ENCODE results near the gene WNT9B. TPM values are rescaled to one million over a fixed set of nuclear protein-coding genes. Genes with fewer than 3 reads are reported as not detected.
A peak's percentile ranks its signal among the peaks of the same experiment; 100 is the strongest.

The WNT9B gene
- total and polyA plus RNA-seq, 4 donors: 0.08 to 0.14 (median 0.10) TPM; not detected in 1

GRCh38 chr17:46841561-46842379, 9.6 kb upstream of the WNT9B start:
- H3K9ac ChIP-seq (ENCODE audit: low read depth in 1 of 2, low read length in 2 of 2): no peak overlapping the region
- peak; percentile 47 to 72 for TF ChIP-seq RAD21 (IDR thresholded peaks at IDR 0.05)
- TF ChIP-seq FOXA1 (IDR thresholded peaks at IDR 0.05): no peak
- no peak for TF ChIP-seq JUND (IDR thresholded peaks at IDR 0.05)
- no peak for TF ChIP-seq HNF4A (conservative IDR thresholded peaks at IDR 0.05)
- TF ChIP-seq CTCF (IDR thresholded peaks at IDR 0.05; ENCODE audit: low read depth, low read length, missing input control): peak; percentile 62
- TF ChIP-seq NR2F2 (IDR thresholded peaks at IDR 0.05): no peak
- peaks cover 0 to 8% (median 2%) of the 10 kb centered on the region in 4 donors for H3K9me3 ChIP-seq (ENCODE audit: control insufficient read depth in 4 of 4, low read length in 3 of 4)
- no peaks in the 10 kb centered on the region for H3K36me3 ChIP-seq (ENCODE audit: control insufficient read depth in 4 of 4, insufficient read depth in 3 of 4, low read depth in 1 of 4, low read length in 3 of 4)
- H3K4me3 ChIP-seq (ENCODE audit: low read depth in 1 of 3, low read length in 3 of 3): peak overlapping the region in 1 of 3 donors; percentile 4
- WGBS: 18% methylated on average over 43 of the region's 43 CpGs
- no peak overlapping the region for H3K27ac ChIP-seq (ENCODE audit: low read depth in 1 of 2, low read length in 2 of 2)
- no peaks in the 10 kb centered on the region for H3K27me3 ChIP-seq (ENCODE audit: control insufficient read depth in 4 of 4, insufficient read depth in 4 of 4, low read length in 3 of 4)
- peaks cover 0 to 5% (median 0%) of the 10 kb centered on the region in 4 donors for H3K4me1 ChIP-seq (ENCODE audit: control insufficient read depth in 4 of 4, insufficient read depth in 4 of 4, low read length in 3 of 4)
- DNase-seq (ENCODE audit: low spot score): peak; percentile 46

- Histone ChIP-seq H3K4me3 (ENCODE audit: low read depth in 1 of 3, low read length in 3 of 3) (no peak overlapping the region), H3K27ac (ENCODE audit: low read depth in 1 of 2, low read length in 2 of 2) (no peak overlapping the region), H3K4me1 (ENCODE audit: control insufficient read depth in 4 of 4, insufficient read depth in 4 of 4, low read length in 3 of 4) (peaks cover 0 to 5% (median 0%) of the 10 kb centered on the region in 4 donors), H3K27me3 (ENCODE audit: control insufficient read depth in 4 of 4, insufficient read depth in 4 of 4, low read length in 3 of 4) (peaks cover 0 to 2% (median 0%) of the 10 kb centered on the region in 4 donors), H3K9ac (ENCODE audit: low read depth in 1 of 2, low read length in 2 of 2) (no peak overlapping the region), H3K36me3 (ENCODE audit: control insufficient read depth in 4 of 4, insufficient read depth in 3 of 4, low read depth in 1 of 4, low read length in 3 of 4) (no peaks in the 10 kb centered on the region), H3K9me3 (ENCODE audit: control insufficient read depth in 4 of 4, low read length in 3 of 4) (peaks cover 0 to 8% (median 2%) of the 10 kb centered on the region in 4 donors)
- TF ChIP-seq ATF3 (IDR thresholded peaks at IDR 0.05) (no peak), RXRA (IDR thresholded peaks at IDR 0.05) (no peak), GABPA (IDR thresholded peaks at IDR 0.05 in 1 of 2, conservative IDR thresholded peaks at IDR 0.05 in 1 of 2) (no peak), MAX (IDR thresholded peaks at IDR 0.05) (no peak), TAF1 (conservative IDR thresholded peaks at IDR 0.05) (no peak), EGR1 (IDR thresholded peaks at IDR 0.05; ENCODE audit: low read depth in 2 of 2) (no peak), RAD21 (IDR thresholded peaks at IDR 0.05) (no peak)
- WGBS: 96% methylated on average over 3 of the region's 3 CpGs
- DNase-seq (ENCODE audit: low spot score): no peak
These were observed 8.5 kb upstream of the WNT9B start for GRCh38 chr17:46842835-46843234.

- Histone ChIP-seq H3K27me3 (ENCODE audit: control insufficient read depth in 4 of 4, insufficient read depth in 4 of 4, low read length in 3 of 4) (peaks cover 0 to 2% (median 0%) of the 10 kb centered on the region in 4 donors), H3K9me3 (ENCODE audit: control insufficient read depth in 4 of 4, low read length in 3 of 4) (peaks cover 0 to 8% (median 2%) of the 10 kb centered on the region in 4 donors), H3K4me1 (ENCODE audit: control insufficient read depth in 4 of 4, insufficient read depth in 4 of 4, low read length in 3 of 4) (peaks cover 0 to 12% (median 7%) of the 10 kb centered on the region in 4 donors), H3K27ac (ENCODE audit: low read depth in 1 of 2, low read length in 2 of 2) (no peak overlapping the region), H3K9ac (ENCODE audit: low read depth in 1 of 2, low read length in 2 of 2) (no peak overlapping the region), H3K4me3 (ENCODE audit: low read depth in 1 of 3, low read length in 3 of 3) (no peak overlapping the region), H3K36me3 (ENCODE audit: control insufficient read depth in 4 of 4, insufficient read depth in 3 of 4, low read depth in 1 of 4, low read length in 3 of 4) (no peaks in the 10 kb centered on the region)
- TF ChIP-seq RXRA (IDR thresholded peaks at IDR 0.05) (no peak), SP1 (IDR thresholded peaks at IDR 0.05) (no peak), JUND (IDR thresholded peaks at IDR 0.05) (no peak), EGR1 (IDR thresholded peaks at IDR 0.05; ENCODE audit: low read depth in 2 of 2) (no peak), NR2F2 (IDR thresholded peaks at IDR 0.05) (no peak), HNF4A (conservative IDR thresholded peaks at IDR 0.05) (peak; percentile 13 to 32)
- 52% methylated on average over 8 of the region's 8 CpGs for whole genome bisulfite sequencing
- DNase-seq (ENCODE audit: low spot score): no peak
These were observed 3.9 kb upstream of the WNT9B start for GRCh38 chr17:46847204-46848191.

Data from liver (tissue), 9 donors.